Measurements from ENCODE around the gene E4F1.
"Not testable (repeated sequence)": the region's sequence is repeated elsewhere in the genome, so short reads cannot be mapped to it uniquely, and the experiment has no call there.

The E4F1 gene

GRCh38 chr16:2190002-2190658, 33.3 kb upstream of the E4F1 start:
- DNase-seq: no peak

- DNase-seq: no peak
Measured at GRCh38 chr16:2190659-2191445, 32.5 kb upstream of the E4F1 start.

DNA sequence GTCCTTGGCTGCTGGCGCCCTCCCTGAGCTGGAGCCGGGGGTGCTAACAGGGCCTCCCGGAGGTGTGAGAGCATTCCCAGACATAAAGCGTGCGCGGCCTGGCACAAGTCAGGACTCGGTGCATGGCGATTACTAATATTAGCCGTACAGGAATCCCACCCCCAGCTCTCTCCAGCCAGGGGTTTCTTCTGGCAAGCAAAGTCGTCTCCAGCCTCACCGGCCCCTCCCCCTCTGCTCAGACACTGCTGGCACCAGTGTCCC, 32.0 kb upstream of the E4F1 start:
- no peak for DNase-seq

DNA sequence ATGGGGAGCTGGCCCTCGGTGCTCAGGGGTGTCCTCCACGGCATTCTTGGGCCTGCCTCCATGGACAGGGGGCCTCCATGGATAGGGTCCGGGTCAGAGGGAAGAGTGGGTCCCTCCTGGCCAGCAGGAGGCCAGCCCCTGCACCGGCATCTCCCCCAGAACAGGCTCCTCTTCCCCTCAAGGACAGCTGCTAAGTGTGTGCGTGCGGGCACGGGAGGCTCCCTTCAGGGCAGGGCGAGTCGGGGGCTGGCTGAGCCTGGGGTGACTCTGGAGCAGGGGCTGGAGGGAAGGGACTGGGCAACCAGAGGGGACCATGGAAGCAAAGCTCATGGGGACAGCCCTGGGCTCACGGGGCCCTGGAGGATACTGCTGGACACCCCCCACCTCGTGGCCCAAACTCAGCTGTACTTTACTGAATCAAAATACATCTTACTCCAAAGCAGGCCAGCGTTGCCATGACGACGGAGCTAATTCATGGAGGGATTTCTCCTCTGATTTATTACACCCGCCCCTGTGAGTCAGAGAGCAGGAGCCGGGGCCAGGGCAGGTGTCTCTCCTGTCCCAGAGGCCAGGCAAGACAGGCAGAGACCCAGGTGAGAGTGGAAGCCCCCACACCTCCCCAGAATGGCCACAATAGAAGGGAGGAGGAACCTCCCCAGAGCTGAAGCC, 29.1 kb upstream of the E4F1 start:
- no peak for DNase-seq

DNA sequence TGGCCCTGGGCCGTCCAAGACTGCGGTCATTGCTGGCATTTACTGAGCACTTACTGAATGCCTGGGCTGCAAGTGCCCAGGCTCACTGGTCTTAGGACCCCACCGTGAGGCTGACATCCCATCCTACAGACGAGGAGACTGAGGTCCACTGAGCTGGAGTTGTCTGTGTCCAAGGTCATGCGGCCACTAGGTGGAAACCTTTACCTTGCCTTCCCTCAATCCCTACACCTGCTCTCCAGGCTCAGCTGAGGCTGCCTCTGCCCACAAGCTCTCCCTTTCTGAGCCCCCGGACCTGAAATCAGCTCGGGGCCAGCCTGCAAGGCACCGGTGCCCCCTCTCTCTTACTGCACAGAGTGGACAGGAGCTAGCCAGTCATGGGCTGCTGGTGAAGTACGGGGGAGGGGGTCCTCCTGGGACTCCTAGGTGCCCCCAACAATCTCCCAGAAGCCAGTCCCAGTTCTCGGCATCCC, 28.5 kb upstream of the E4F1 start:
- DNase-seq: peak; percentile 43

GRCh38 chr16:2195322-2196161, 27.8 kb upstream of the E4F1 start:
- no peak for DNase-seq

DNA sequence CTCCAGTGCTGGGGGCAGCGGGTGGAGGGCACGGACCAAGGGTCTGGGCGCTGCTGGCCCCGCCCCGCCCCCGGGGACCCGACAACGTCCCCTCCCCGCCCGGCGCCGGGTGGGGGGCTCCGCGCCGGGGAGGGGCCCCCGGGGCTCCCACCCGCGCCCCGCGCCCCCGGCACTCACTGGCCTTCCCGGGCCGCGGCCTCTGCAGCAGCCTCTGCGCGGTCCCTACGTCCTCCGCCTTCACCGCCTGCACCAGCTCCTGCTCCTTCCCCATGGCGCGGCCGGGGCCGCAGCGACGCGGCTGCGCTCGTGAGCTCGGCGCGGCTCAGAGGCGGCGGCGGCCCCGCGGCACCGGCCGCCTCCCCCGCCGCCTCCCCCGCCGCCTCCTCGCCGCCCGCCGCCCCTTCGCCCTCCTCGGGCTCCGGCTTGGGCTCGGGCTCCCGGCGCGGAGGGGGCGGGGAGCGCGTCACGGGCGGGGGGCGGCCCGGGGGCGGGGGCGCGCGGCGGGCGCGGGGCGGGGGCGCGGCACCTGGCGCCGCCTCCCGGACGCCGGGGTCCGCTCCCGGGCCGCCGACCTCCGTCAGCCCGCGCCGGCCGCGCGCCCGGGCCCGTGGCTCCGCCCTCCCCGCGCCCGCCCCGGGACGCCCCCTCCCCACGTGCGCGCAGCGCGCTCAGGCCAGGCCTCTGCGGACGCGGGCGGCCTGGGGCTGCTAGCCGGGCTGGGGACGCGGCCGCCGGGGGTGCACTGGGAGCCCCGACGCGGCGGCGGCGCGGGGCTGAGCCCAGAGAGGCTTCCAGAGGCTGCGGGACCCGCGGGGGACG, 27.0 kb upstream of the E4F1 start, which contains the start of gene CASKIN1:
TSS of gene CASKIN1 (minus strand) at position 444 of the 819 bp plus-strand sequence. CDS start at position 271, 173 bp downstream.
- DNase-seq: no peak

- no peak for DNase-seq
Measured at GRCh38 chr16:2196981-2197511, 26.3 kb upstream of the E4F1 start.

- no peak for DNase-seq
Measured at GRCh38 chr16:2197765-2198164, 25.6 kb upstream of the E4F1 start.

- DNase-seq: no peak
Measured at GRCh38 chr16:2198283-2198682, 25.1 kb upstream of the E4F1 start.

GRCh38 chr16:2199095-2199494, 24.3 kb upstream of the E4F1 start:
- DNase-seq: no peak

- no peak for DNase-seq
Measured at GRCh38 chr16:2199621-2200139, 23.7 kb upstream of the E4F1 start.

DNA sequence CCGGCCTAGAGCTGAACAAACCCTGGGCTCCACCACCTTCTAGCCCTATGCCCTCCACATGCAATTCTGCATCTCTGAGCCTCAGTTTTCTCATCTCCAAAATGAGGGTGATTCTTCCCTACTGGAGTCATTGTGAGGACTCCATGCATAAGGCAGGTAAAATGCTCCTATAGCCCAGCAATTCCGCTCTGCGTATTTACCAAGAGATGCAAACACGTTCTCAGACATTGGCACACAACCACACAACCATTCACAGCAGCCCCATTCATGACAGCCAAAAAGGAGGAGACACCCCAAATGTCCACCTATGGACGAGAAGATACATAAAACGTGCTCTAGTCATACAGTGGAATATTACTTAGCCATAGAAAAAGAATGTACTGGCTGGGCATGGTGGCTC, 23.1 kb upstream of the E4F1 start:
- no peak for DNase-seq

GRCh38 chr16:2203119-2203688, 20.2 kb upstream of the E4F1 start:
- not testable (repeated sequence) for DNase-seq

- DNase-seq: no peak
Measured at GRCh38 chr16:2204416-2205103, 18.8 kb upstream of the E4F1 start.

- peak; percentile 89 for DNase-seq
Measured at GRCh38 chr16:2205104-2205966, 18.1 kb upstream of the E4F1 start, which contains the start of gene MLST8. Gene MLST8 (plus strand): TSS chr16:2205454. CDS start chr16:2206086, 632 bp downstream.

DNA sequence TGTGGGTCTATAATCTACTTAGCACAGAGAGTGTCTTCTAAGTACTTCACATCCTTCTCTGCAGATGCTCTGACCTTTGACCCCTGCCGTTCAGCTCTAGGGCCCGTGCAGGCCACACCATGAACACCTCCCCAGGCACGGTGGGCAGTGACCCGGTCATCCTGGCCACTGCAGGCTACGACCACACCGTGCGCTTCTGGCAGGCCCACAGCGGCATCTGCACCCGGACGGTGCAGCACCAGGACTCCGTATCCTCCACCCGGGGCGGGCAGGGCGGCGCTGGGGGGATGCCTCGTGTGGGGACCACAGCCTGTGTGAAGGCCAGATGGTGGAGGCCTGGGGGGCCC, 17.5 kb upstream of the E4F1 start:
- no peak for DNase-seq

GRCh38 chr16:2206420-2206779, 17.0 kb upstream of the E4F1 start:
- no peak for DNase-seq

DNA sequence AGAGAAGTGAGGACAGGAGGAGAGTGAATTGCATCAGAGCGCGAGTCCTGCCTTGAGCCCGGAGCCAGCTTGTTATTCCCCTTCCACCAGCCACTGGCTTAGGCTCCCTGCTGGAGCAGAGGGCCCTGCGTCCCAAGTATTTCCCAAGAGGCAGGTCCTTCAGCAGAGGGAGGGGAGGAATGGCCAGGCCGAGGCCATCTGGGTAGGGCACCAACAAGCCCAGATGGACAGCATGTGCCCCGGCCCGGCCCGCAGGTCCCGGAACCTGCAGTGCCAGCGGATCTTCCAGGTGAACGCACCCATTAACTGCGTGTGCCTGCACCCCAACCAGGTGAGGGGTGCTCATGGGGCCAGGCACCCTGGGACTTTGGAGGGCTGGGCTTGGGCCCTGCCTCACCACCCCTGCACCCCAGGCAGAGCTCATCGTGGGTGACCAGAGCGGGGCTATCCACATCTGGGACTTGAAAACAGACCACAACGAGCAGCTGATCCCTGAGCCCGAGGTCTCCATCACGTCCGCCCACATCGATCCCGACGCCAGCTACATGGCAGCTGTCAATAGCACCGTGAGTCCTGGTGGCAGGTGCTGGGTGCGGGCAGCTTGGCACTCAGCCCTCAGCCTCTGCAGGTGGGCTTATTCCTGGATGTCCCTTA, 16.5 kb upstream of the E4F1 start:
- DNase-seq: no peak

Measured in activated gamma-delta T cell treated with Interleukin-2 at 50 U/mL for 16 hours (primary cell).